Frontal cortex (tissue), 4 donors: ENCODE results near the gene ROBO2. TPM values are rescaled to one million over a fixed set of nuclear protein-coding genes. Genes with fewer than 3 reads are reported as not detected.

Experiments
- DNase-seq, 2 donors: peaks; one replicate each; pipeline ENCODE4 v3.0.0; 2012; ENCODE audit warnings: low spot score in 2 of 2
- FAIRE-seq: peaks from 2 replicates; lab custom pipeline; 2012; peaks lifted over from hg19 to GRCh38; lab: Jason Lieb, UNC
- total RNA-seq: library from RNA; depleted of rRNA; stranded (reverse); fragments of >200 nt; gene quantifications from one replicate; pipeline ENCODE4 v1.2.3, GENCODE V29; 2014
- donor health status: control.
- donor health status: control.
- donor health status: control.

Gene ROBO2
- total RNA-seq, 1 donor from 2014 or later, result 245 TPM

GRCh38 chr3:77313843-77314242 lies 273.9 kb downstream of the ROBO2 start:
- DNase-seq, result no peak
- FAIRE-seq, result no peak

GRCh38 chr3:77319711-77320110 lies 279.8 kb downstream of the ROBO2 start:
- FAIRE-seq, result no peak
- no peak for DNase-seq

GRCh38 chr3:77320514-77320913 lies 280.6 kb downstream of the ROBO2 start:
- FAIRE-seq (peak; percentile 40), DNase-seq (no peak)

GRCh38 chr3:77321646-77322045 lies 281.7 kb downstream of the ROBO2 start:
- FAIRE-seq (no peak), DNase-seq (no peak)

DNA sequence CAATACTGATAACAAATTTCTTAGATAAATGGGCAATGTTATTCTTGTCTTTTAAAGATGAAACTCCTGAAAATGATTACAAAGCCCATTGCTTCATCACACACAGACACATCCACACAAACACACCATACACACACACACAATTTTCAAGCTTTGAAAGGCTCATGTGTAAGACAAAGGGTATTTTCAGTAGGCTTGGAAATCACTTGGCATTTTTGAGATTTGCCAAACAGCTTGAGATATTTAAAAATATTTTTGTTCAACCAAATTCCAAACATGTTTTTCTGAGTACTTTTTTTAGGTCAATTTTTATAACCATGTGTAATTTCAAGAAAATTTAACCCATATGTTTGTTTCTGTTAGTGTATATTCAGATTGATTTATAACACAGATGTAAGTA lies 283.7 kb downstream of the ROBO2 start:
- FAIRE-seq (no peak), DNase-seq (no peak)

DNA sequence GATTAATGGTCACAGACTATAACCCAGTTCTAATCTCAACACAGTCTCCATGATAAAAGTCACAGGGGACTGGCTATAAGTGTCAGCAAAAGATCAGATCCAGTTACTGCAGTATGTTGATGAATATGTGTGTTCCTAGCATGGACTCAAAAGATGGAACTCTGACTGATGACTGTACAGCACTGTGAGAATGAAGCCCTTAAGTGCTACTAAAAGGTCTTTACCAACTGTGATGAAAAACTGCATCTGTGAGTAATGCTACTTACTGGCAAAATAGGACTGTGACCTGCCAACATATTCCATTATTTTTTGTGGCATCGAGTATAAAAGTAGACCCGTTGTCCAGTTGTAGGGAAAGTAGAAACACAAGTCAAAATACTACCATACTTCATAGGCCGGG lies 284.2 kb downstream of the ROBO2 start:
- DNase-seq (no peak), FAIRE-seq (no peak)

DNA sequence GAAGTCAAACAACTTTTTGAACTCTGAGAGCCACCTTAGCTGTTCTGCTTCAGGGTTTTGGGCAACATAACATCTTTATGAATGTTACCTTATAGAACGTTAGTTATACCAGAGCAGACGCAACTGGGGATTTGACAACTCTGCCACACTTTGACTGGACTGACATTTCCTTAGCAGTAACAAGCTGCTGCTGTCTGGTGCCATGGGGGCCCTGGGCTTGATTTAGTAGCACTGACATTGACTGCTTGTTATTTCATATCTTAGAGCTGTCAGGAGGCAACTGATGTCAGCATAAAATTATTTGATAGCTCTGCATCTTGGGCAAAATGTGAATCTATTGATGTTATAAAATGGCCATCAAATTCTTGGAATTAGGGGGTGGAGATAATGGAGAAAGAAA lies 285.4 kb downstream of the ROBO2 start:
- DNase-seq (no peak), FAIRE-seq (no peak)

DNA sequence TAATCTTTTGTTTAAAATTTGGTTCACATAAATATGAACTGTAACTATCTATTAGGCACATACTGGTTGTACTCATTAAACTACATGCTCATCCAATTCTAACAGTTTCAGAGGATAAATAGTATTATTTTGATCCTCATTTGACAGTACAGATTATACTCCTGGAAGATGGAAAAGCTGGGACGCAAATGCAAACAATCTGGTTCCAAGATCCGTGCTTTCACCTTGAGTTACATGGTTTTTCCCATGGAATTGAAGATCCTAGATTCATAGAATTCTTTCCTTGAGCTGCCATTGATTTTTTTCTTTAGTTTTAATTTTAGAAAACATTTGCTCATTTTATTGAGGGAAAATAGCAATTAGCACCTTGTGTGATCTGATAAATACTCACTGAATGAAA lies 285.8 kb downstream of the ROBO2 start:
- no peak for FAIRE-seq
- DNase-seq, result no peak

GRCh38 chr3:77326586-77326985 lies 286.7 kb downstream of the ROBO2 start:
- DNase-seq, result no peak
- no peak for FAIRE-seq

DNA sequence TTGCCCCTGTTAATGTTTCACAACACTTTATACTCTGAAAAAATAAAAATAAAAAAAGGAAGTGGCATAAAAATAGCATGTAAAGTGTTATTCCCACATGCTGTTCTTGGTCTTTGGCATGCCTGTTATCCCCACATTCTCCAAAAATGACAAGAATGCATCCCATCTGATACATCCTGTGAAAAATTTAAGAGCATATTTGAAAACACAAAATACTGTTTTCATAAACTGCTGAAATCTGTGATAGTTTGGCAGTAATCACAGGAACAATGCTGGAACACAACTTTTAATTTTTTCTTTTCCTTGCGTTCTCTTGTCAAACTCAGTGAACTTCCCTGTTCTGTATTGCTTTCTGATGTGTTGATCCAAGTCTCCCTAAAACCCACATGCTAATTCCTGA lies 288.8 kb downstream of the ROBO2 start:
- DNase-seq (no peak), FAIRE-seq (no peak)

DNA sequence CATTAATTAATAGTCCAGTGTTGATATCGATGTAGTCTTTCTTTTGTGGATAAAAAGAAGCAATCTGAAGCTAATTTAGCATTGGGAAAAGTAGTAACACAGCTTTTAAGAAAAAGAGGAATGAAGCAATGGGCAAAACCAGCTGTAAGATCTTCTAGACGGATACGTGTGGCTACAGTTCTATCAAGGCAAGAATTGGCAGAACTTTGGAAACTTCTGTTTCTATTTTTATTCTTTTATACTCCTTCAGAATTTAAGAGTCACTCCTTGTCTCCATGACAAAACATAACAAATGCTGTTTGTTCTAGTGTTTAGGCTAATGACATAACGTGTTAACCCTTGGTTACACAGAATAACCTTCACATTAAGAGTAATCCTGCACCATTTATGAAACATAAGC lies 289.2 kb downstream of the ROBO2 start:
- FAIRE-seq, result no peak
- no peak for DNase-seq

DNA sequence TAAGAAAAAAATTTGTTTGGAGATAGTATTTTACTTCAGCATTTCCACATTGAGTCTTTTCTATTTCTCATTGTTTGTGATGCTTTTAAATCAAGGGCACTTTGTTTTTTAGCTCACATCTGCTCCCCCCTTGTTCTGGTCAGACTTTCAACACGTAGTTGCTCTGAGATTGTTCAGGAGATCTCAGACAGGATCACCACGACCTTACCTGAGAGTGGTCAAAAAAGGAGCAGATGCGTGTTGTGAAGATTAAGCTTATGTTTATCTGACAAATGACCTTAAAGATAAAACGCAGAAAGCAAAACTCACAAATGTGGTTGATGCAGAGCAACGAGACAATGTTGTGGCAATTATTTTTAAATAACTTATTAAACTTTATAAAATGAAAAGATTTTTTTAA lies 298.3 kb downstream of the ROBO2 start:
- no peak for FAIRE-seq
- DNase-seq, result no peak

- no peak for FAIRE-seq
Measured at GRCh38 chr3:77342027-77342426, 302.1 kb downstream of the ROBO2 start.

DNA sequence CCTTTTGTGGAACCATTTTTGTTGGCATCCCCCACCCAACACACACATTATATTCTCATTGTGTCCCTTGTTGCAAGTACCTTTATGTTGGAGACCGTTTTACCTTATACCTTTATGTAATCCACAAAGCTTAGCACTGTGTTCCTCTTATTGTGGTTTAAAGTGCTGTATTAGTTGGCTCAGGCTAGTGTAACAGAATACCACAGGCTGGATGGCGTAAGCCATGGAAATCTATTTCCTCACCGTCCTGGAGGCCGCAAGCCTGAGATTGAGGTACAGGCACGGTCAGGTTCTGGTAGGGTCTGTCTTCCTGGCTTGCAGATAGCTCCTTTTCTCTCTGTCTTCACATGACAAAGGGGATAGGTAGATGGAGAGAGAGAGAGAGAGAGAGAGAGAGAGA lies 302.8 kb downstream of the ROBO2 start:
- FAIRE-seq, result no peak

More at GRCh38 chr3:77342027-77342426, 302.1 kb downstream of the ROBO2 start:
- no peak for DNase-seq

GRCh38 chr3:77345009-77345408 lies 305.1 kb downstream of the ROBO2 start:
- DNase-seq (no peak), FAIRE-seq (no peak)

More for the DNA sequence above, 302.8 kb downstream of the ROBO2 start:
- no peak for DNase-seq

DNA sequence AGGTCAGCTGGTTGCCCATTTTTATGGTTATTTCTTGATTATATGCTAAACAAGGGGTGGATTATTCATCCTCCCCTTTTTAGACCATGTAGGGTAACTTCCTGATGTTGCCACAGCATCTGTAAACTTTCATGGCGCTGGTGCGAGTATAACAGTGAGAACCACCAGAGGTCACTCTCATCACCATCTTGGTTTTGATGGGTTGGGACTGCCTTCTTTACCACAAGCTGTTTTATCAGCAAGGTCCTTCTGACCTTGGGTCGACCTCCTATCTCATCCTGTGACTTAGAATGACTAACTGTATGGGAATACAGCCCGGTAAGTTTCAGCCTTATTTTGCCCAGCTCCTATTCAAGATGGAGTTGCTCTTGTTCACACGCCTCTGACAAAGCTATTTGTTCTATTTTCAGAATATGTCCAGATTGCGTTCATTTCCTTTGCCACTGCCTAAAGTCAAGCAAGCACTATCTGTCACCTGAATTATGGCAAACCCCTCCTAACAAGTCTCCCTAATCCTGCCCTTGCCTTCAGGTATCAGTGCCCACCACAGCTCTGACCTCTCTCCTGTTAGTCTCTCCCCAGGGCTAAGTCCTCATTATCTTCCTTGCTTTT lies 308.5 kb downstream of the ROBO2 start:
- DNase-seq (no peak), FAIRE-seq (no peak)

DNA sequence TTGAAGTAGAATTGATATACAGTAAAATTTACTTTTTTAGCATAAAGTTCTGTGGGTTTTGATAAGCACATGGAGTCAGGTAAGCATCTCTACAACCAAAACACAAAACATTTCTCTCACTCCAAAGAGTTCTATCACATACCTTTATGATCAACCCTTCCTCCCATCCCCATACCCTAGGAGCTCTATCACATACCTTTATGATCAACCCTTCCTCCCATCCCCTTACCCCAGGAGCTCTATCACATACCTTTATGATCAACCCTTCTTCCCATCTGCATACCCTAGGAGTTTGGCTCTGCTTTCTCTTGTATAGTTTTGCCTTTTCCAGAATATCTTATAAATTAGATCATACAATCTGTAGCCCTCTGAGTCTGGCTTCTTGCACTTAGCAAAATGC lies 315.1 kb downstream of the ROBO2 start:
- DNase-seq (no peak), FAIRE-seq (no peak)

GRCh38 chr3:77362936-77363335 lies 323.0 kb downstream of the ROBO2 start:
- FAIRE-seq (no peak), DNase-seq (no peak)

DNA sequence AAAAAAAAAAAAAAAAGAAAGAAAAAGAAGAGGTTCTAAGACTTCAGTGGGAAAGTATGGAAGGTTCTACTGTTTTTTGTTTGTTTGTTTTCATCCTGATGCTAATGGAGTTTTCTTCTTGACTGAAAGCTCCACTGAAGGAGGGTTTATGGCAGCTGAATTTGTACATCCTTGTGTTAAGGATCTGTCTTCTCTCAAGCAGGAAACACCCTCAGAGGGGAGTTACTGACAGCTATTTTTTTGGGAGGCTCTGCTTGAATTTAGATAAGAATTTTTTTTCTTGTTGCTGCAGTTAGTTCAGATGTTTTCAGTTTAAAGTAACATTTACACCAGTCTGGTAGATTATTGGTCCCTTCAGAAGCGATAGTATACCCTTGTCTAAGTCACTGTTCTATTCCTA lies 325.3 kb downstream of the ROBO2 start:
- DNase-seq (no peak), FAIRE-seq (no peak)

GRCh38 chr3:77370413-77370812 lies 330.5 kb downstream of the ROBO2 start:
- DNase-seq, result no peak
- no peak for FAIRE-seq

DNA sequence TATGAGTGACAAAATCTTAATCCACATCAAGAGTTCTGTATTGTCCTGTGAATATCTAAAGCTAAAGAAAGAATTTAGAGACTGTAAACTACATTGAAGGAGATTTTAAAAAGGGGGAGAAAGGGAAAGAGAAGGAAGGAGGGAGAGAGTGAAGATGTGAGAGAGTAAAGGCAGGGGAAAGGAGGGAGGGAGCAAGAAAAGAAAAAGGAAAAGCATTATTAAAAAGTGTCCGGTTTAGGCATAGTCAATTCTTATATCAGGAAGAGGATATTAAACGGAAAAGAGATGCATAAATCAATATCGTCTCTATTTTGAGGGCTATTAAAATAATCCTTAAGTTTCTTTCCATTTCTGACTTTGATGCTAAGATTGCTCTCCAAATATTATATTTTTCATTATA lies 332.1 kb downstream of the ROBO2 start:
- FAIRE-seq, result no peak
- DNase-seq, result no peak

DNA sequence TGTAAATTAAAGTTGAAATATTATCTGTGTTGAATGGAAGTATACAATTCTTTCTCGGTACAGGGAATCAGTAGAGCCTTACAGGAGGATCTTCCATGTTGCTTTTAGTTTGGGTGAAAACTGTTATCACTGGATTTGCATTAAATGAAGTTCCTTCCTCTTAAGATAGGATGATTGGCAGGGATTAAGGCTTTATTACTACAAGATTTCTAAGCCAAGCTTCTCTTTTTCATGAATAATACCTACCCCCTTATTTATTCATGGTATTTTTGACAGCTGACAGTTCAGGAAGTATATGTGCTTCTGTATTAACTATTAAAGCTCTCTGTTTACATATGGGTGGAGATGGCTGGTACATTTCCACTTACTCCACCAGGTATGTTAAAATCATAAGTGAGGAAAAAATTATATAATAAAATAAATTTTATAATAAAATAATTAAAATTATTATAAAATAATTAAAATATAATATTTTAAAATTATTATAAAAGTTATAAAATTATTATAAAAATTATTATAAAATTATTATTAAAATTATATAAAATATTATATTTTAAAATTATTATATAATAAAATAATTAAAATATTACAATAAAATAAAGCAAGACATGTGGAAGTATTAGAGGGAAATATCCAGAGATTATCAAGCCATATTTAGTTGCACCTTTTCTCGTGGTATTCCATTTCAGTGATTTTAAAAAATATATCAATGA lies 332.9 kb downstream of the ROBO2 start:
- DNase-seq, result no peak
- peak; percentile 60 for FAIRE-seq
